HG02938 (cell line): ENCODE results near the gene LTB.
A peak's percentile ranks its signal among the peaks of the same experiment; 100 is the strongest.
"Not testable (repeated sequence)": the region's sequence is repeated elsewhere in the genome, so short reads cannot be mapped to it uniquely, and the experiment has no call there.

ENCODE experiments used
- ATAC-seq: cut with Tn5 transposase; IDR thresholded peaks from one replicate; pipeline ENCODE4 v1.9.1; 2021; ENCODE audit warnings: mild to moderate bottlenecking, moderate library complexity; ENCODE audit not compliant: unreplicated experiment

LTB gene

GRCh38 chr6:31556307-31556706 is 25.9 kb downstream of the LTB start:
- ATAC-seq: no peak

- ATAC-seq: not testable (repeated sequence)
Measured at GRCh38 chr6:31551371-31551770, 30.9 kb downstream of the LTB start.

GRCh38 chr6:31548544-31548873 is 33.7 kb downstream of the LTB start:
- ATAC-seq: no peak

- no peak for ATAC-seq
Measured at GRCh38 chr6:31547727-31548543, 34.3 kb downstream of the LTB start.

- ATAC-seq: peak; percentile 63
Measured at GRCh38 chr6:31546958-31547726, 35.1 kb downstream of the LTB start, which contains the start of gene NFKBIL1. TSS of gene NFKBIL1 (plus strand) at chr6:31547608. CDS start at chr6:31547695, 87 bp downstream.

GRCh38 chr6:31546339-31546957 is 35.8 kb downstream of the LTB start, which contains the start of gene ATP6V1G2:
TSS of gene ATP6V1G2 (minus strand) at chr6:31546608. CDS start at chr6:31546559, 49 bp downstream.
- ATAC-seq: peak; percentile 38

- no peak for ATAC-seq
Measured at GRCh38 chr6:31545291-31545690, 36.9 kb downstream of the LTB start.

GRCh38 chr6:31544676-31545075 is 37.5 kb downstream of the LTB start:
- ATAC-seq: no peak

GRCh38 chr6:31543639-31544038 is 38.6 kb downstream of the LTB start:
- no peak for ATAC-seq

- peak; percentile 61 for ATAC-seq
Measured at GRCh38 chr6:31541658-31542521, 40.3 kb downstream of the LTB start, which contains the start of gene DDX39B. TSS of gene DDX39B (minus strand) at chr6:31542003. CDS start at chr6:31540532, 1,471 bp downstream.

GRCh38 chr6:31541059-31541657 is 41.1 kb downstream of the LTB start:
- no peak for ATAC-seq

- no peak for ATAC-seq
Measured at GRCh38 chr6:31540640-31541039, 41.6 kb downstream of the LTB start.

- no peak for ATAC-seq
Measured at GRCh38 chr6:31538805-31539400, 43.3 kb downstream of the LTB start.

- no peak for ATAC-seq
Measured at GRCh38 chr6:31535538-31536324, 46.5 kb downstream of the LTB start.

- ATAC-seq: no peak
Measured at GRCh38 chr6:31534521-31535040, 47.6 kb downstream of the LTB start.

GRCh38 chr6:31534011-31534410 is 48.2 kb downstream of the LTB start:
- ATAC-seq: no peak

GRCh38 chr6:31533455-31533841 is 48.8 kb downstream of the LTB start:
- no peak for ATAC-seq

GRCh38 chr6:31532644-31533454 is 49.4 kb downstream of the LTB start:
- no peak for ATAC-seq
